Smooth muscle cell (in vitro differentiated cells): ENCODE data around the gene SIT1. TPM values are rescaled to one million over a fixed set of nuclear protein-coding genes. Genes with fewer than 3 reads are reported as not detected.

Experiments
- DNase-seq: peaks from one replicate; lab custom pipeline; 2025; ENCODE audit not compliant: unreplicated experiment; lab: John Stamatoyannopoulos, UW
- H2AFZ ChIP-seq: fragments of 200-600 bp; sonication (generic); 2 replicates; pipeline ENCODE4 v1.6.0; 2016; ENCODE audit warnings: antibody characterized with exemption, low read depth, mild to moderate bottlenecking
- H3F3A ChIP-seq: fragments of 200-600 bp; sonication (generic); 2 replicates; pipeline ENCODE4 v1.6.0; 2017; ENCODE audit warnings: antibody characterized with exemption, low read depth
- H3K27ac ChIP-seq: fragments of 200-600 bp; sonication (generic); 2 replicates; pipeline ENCODE4 v1.5.1; 2016; ENCODE audit warnings: low read depth, mild to moderate bottlenecking
- H3K27me3 ChIP-seq: fragments of 200-600 bp; sonication (generic); 2 replicates; pipeline ENCODE4 v1.6.1; 2016; ENCODE audit warnings: low read depth, mild to moderate bottlenecking
- H3K36me3 ChIP-seq: fragments of 200-600 bp; sonication (generic); 2 replicates; pipeline ENCODE4 v1.5.1; 2016; ENCODE audit warnings: low read depth
- H3K4me1 ChIP-seq: fragments of 200-600 bp; sonication (generic); 2 replicates; pipeline ENCODE4 v1.5.1; 2016; ENCODE audit warnings: low read depth
- H3K4me2 ChIP-seq: fragments of 200-600 bp; sonication (generic); 2 replicates; pipeline ENCODE4 v1.6.0; 2016; ENCODE audit warnings: mild to moderate bottlenecking
- H3K4me3 ChIP-seq: fragments of 200-600 bp; sonication (generic); 2 replicates; pipeline ENCODE4 v1.5.1; 2016; ENCODE audit warnings: mild to moderate bottlenecking
- H3K79me2 ChIP-seq: fragments of 200-600 bp; sonication (generic); 2 replicates; pipeline ENCODE4 v1.6.0; 2016; ENCODE audit warnings: low read depth, mild to moderate bottlenecking
- H3K9ac ChIP-seq: fragments of 200-600 bp; sonication (generic); 2 replicates; pipeline ENCODE4 v1.6.0; 2016; ENCODE audit warnings: low read depth
- H3K9me3 ChIP-seq: fragments of 200-600 bp; sonication (generic); replicated peaks from 2 replicates; pipeline ENCODE4 v1.5.1; 2016; ENCODE audit warnings: low read depth
- H4K20me1 ChIP-seq: fragments of 200-600 bp; sonication (generic); 2 replicates; pipeline ENCODE4 v1.6.0; 2016; ENCODE audit warnings: low read depth
- CTCF ChIP-seq: fragments of 200-600 bp; sonication (generic); IDR thresholded peaks from 2 replicates; pipeline ENCODE4 v1.5.1; 2017; ENCODE audit warnings: borderline replicate concordance, mild to moderate bottlenecking, antibody characterized with exemption; ENCODE audit not compliant: insufficient read depth, poor library complexity, severe bottlenecking
- WGBS: methylation state at CpG from one replicate; pipeline ENCODE4 v1.1.7; 2016; ENCODE audit warnings: low lambda C conversion rate; 5-methylcytosine and 5-hydroxymethylcytosine counted together
- polyA plus RNA-seq: library from polyadenylated mRNA; unstranded; fragments of >200 nt; fragmentation: Nextera tagmentation; extraction: Ambion mirVana; gene quantifications from 2 replicates; pipeline ENCODE4 v1.2.1, GENCODE V29; 2016
- total RNA-seq: library from RNA; depleted of rRNA; stranded (reverse); fragments of >200 nt; gene quantifications from 2 replicates; pipeline ENCODE4 v1.2.3, GENCODE V29; 2014

SIT1 gene
- total and polyA plus RNA-seq, 2 experiments from 2014 or later = not detected

DNA sequence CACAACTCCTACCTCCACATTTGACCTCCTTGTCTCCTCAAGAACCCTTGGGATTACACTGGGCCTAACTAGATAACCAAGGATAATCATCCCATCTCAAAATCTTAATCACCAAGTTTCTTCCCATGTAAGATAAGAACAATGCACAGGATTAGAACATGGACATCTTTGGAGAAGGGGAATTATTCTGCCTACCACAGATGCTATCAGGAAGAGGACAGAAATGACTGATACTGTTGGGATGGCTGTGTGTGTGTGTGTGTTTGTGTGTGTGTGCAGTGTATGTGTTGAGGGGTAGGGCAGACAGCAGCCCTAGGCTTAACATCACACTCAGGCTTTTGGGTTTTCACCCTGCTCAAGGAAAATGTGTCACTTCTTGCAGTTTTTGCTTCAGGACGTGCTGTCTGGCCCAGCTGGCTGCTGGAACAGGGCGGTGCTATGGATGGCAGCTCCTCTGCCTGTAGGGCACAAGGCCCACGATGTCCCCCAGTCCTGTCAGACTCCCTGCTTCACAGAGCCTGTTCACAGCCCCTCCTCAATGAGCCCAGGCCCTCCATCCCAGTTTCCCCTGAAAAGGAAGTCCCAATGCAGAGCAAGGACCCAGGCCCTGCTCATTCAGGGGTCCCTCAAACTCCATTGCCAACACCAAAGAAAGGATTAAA lies 30.7 kb upstream of the SIT1 start:
- Histone ChIP-seq H4K20me1 (peaks cover 53% of the 10 kb centered on the region), H3K9me3 (no peaks in the 10 kb centered on the region), H3K4me2 (no peak overlapping the region), H3K27ac (peak overlapping the region; percentile 44), H3F3A (peaks cover 53% of the 10 kb centered on the region), H3K27me3 (no peaks in the 10 kb centered on the region), H3K9ac (no peak overlapping the region), H3K36me3 (no peaks in the 10 kb centered on the region), H2AFZ (no peak overlapping the region), H3K79me2 (peaks cover 3% of the 10 kb centered on the region), H3K4me3 (no peak overlapping the region), H3K4me1 (peaks cover under 1% of the 10 kb centered on the region)
- WGBS = 63% methylated on average over 3 of the region's 3 CpGs
- no peak for TF ChIP-seq CTCF
- no peak for DNase-seq

DNA sequence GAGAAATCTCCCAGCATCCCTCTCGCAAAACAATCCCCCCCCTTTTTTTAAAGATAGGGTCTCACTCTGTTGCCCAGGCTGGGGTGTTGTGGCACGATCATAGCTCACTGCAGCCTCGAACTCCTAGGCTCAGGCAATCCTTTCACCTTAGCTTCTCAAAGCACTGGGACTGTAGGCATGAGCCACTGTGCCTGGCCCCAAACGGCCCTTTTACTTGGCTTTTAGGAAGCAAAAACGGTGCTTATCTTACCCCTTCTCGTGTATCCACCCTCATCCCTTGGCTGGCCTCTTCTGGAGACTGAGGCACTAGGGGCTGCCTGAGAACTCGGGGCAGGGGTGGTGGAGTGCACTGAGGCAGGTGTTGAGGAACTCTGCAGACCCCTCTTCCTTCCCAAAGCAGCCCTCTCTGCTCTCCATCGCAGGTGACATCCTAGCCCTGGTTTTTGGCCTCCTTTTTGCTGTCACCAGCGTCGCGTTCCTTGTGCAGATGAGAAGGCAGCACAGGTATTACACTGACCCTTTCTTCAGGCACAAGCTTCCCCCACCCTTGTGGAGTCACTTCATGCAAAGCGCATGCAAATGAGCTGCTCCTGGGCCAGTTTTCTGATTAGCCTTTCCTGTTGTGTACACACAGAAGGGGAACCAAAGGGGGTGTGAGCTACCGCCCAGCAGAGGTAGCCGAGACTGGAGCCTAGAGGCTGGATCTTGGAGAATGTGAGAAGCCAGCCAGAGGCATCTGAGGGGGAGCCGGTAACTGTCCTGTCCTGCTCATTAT lies 29.8 kb upstream of the SIT1 start:
- H3K27ac ChIP-seq = no peak overlapping the region
- H3K36me3 ChIP-seq = no peaks in the 10 kb centered on the region
- H3K4me1 ChIP-seq = peaks cover 5% of the 10 kb centered on the region
- no peak overlapping the region for H3K4me2 ChIP-seq
- H4K20me1 ChIP-seq = peaks cover 44% of the 10 kb centered on the region
- H3K9me3 ChIP-seq = no peaks in the 10 kb centered on the region
- H2AFZ ChIP-seq = no peak overlapping the region
- no peak for DNase-seq
- H3K27me3 ChIP-seq = no peaks in the 10 kb centered on the region
- 56% methylated on average over 15 of the region's 15 CpGs for WGBS
- no peaks in the 10 kb centered on the region for H3K79me2 ChIP-seq
- no peak overlapping the region for H3K4me3 ChIP-seq
- TF ChIP-seq CTCF = no peak
- no peak overlapping the region for H3K9ac ChIP-seq
- H3F3A ChIP-seq = peaks cover 48% of the 10 kb centered on the region

- Histone ChIP-seq H3F3A (peaks cover 44% of the 10 kb centered on the region), H4K20me1 (peaks cover 37% of the 10 kb centered on the region), H3K4me1 (peaks cover 5% of the 10 kb centered on the region), H3K27me3 (no peaks in the 10 kb centered on the region), H3K79me2 (no peaks in the 10 kb centered on the region), H3K9ac (no peak overlapping the region), H3K9me3 (no peaks in the 10 kb centered on the region), H3K27ac (no peak overlapping the region), H3K4me3 (no peak overlapping the region), H3K36me3 (no peaks in the 10 kb centered on the region), H2AFZ (no peak overlapping the region), H3K4me2 (no peak overlapping the region)
- TF ChIP-seq CTCF = no peak
- no peak for DNase-seq
- 88% methylated on average over 8 of the region's 8 CpGs for WGBS
Measured at GRCh38 chr9:35679766-35680330, 29.1 kb upstream of the SIT1 start.
